GM10266 (cell line): ENCODE data around the gene CALM1.

Experiments
- DNase-seq: peaks from one replicate; pipeline ENCODE4 v3.0.0; 2012; ENCODE audit errors: extremely low spot score
- CTCF ChIP-seq: IDR thresholded peaks from 2 replicates; pipeline ENCODE4 v1.5.1; 2012; ENCODE audit warnings: mild to moderate bottlenecking, low read depth; ENCODE audit not compliant: control insufficient read depth, insufficient read depth; ENCODE audit errors: missing control alignments

The CALM1 gene

GRCh38 chr14:90444077-90444696 is 47.4 kb downstream of the CALM1 start:
- TF ChIP-seq CTCF, result no peak
- no peak for DNase-seq

GRCh38 chr14:90445011-90445410 is 48.2 kb downstream of the CALM1 start:
- no peak for DNase-seq
- no peak for TF ChIP-seq CTCF

GRCh38 chr14:90446405-90446804 is 49.6 kb downstream of the CALM1 start:
- DNase-seq, result no peak
- TF ChIP-seq CTCF, result no peak

GRCh38 chr14:90447720-90448497 is 51.1 kb downstream of the CALM1 start:
- DNase-seq, result no peak
- TF ChIP-seq CTCF, result no peak

- DNase-seq, result no peak
- no peak for TF ChIP-seq CTCF
These were observed 52.6 kb downstream of the CALM1 start for GRCh38 chr14:90449411-90449810.

- no peak for TF ChIP-seq CTCF
- DNase-seq, result no peak
These were observed 53.3 kb downstream of the CALM1 start for GRCh38 chr14:90450151-90450550.

GRCh38 chr14:90450667-90451066 is 53.8 kb downstream of the CALM1 start:
- DNase-seq, result no peak
- no peak for TF ChIP-seq CTCF
